Measurements from ENCODE around the gene C6orf132. TPM values are rescaled to one million over a fixed set of nuclear protein-coding genes. Genes with fewer than 3 reads are reported as not detected.
A peak's percentile ranks its signal among the peaks of the same experiment; 100 is the strongest.
"Not testable (repeated sequence)": the region's sequence is repeated elsewhere in the genome, so short reads cannot be mapped to it uniquely, and the experiment has no call there.

The C6orf132 gene
- polyA plus RNA-seq, 1 donor from 2014 or later, result not detected

- not testable (repeated sequence) for H3K36me3 Mint-ChIP-seq, H3K4me3 Mint-ChIP-seq, H3K4me1 Mint-ChIP-seq, H3K27me3 Mint-ChIP-seq, H3K27ac Mint-ChIP-seq, H3K9me3 Mint-ChIP-seq
These were observed 10.3 kb upstream of the C6orf132 start for GRCh38 chr6:42152528-42153213.

DNA sequence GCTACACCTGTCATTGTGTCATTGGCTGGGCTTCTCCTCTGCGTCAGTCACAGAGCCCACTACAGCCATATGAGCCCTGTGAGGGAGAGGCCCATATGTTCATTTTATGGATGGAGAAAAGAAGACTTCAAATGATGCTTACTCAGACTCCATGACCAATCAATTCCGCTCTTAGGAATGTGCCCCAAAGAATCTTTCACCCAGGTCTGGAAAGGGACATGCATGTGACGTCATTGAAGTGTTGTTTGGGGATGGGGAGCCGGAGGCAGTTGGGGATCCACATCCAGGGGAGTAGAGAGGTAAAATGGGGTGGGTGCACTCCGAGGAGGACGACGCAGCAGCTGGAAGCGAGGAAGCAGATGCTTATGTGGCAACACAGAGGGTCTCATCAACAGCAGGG, 9.6 kb upstream of the C6orf132 start:
- no peak overlapping the region for H3K4me3 Mint-ChIP-seq
- H3K27ac Mint-ChIP-seq, result no peak overlapping the region
- H3K9me3 Mint-ChIP-seq, result no peaks in the 10 kb centered on the region
- no peaks in the 10 kb centered on the region for H3K36me3 Mint-ChIP-seq
- H3K27me3 Mint-ChIP-seq, result peaks cover 6% of the 10 kb centered on the region
- no peaks in the 10 kb centered on the region for H3K4me1 Mint-ChIP-seq

- Mint-ChIP-seq H3K9me3 (no peaks in the 10 kb centered on the region), H3K36me3 (no peaks in the 10 kb centered on the region), H3K27me3 (peaks cover 9% of the 10 kb centered on the region), H3K27ac (no peak overlapping the region), H3K4me1 (no peaks in the 10 kb centered on the region), H3K4me3 (no peak overlapping the region)
These were observed 7.8 kb upstream of the C6orf132 start for GRCh38 chr6:42150254-42150653.

GRCh38 chr6:42148058-42148457, 5.6 kb upstream of the C6orf132 start:
- no peak overlapping the region for H3K27ac Mint-ChIP-seq
- H3K27me3 Mint-ChIP-seq, result peaks cover 22% of the 10 kb centered on the region
- no peaks in the 10 kb centered on the region for H3K9me3 Mint-ChIP-seq
- no peaks in the 10 kb centered on the region for H3K4me1 Mint-ChIP-seq
- H3K4me3 Mint-ChIP-seq, result no peak overlapping the region
- no peaks in the 10 kb centered on the region for H3K36me3 Mint-ChIP-seq

DNA sequence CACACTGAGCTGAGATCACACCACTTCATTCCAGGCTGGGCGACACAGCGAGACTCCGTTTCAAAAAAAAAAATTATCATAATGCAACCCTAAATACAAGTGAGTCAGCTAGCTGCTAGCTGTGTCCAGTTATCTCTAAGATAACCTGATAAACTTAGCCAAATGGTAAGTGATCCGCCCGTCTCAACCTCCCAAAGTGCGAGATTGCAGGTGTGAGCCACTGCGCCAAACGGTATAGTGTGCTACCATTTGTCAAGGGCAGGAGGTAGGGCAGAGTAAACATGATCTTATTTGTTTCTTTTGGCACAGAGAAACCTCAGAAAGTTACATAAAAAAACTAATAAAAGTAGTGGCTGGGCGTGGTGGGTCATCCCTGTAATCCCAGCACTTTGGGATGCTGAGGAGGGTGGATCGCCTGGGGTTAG, 4.7 kb upstream of the C6orf132 start:
- H3K4me3 Mint-ChIP-seq, result no peak overlapping the region
- H3K36me3 Mint-ChIP-seq, result no peaks in the 10 kb centered on the region
- no peak overlapping the region for H3K27ac Mint-ChIP-seq
- peaks cover 0 to 3% (median 2%) of the 10 kb centered on the region in 3 donors for H3K4me1 Mint-ChIP-seq
- peaks cover 27% of the 10 kb centered on the region for H3K27me3 Mint-ChIP-seq
- no peaks in the 10 kb centered on the region for H3K9me3 Mint-ChIP-seq

GRCh38 chr6:42141603-42142117, 760 bp downstream of the C6orf132 start:
- no peaks in the 10 kb centered on the region for H3K36me3 Mint-ChIP-seq
- H3K27ac Mint-ChIP-seq, result no peak overlapping the region
- peaks cover 29% of the 10 kb centered on the region for H3K27me3 Mint-ChIP-seq
- peaks cover 0 to 1% (median 0%) of the 10 kb centered on the region in 3 donors for H3K9me3 Mint-ChIP-seq
- H3K4me3 Mint-ChIP-seq, result peak overlapping the region in 2 of 4 donors; percentile 23 to 37
- H3K4me1 Mint-ChIP-seq, result peaks cover 9 to 18% (median 16%) of the 10 kb centered on the region in 3 donors

- Mint-ChIP-seq H3K4me1 (peaks cover 15 to 22% (median 20%) of the 10 kb centered on the region in 3 donors), H3K9me3 (peaks cover 0 to 1% (median 0%) of the 10 kb centered on the region in 3 donors), H3K4me3 (peak overlapping the region in 2 of 4 donors; percentile 21 to 37), H3K27ac (no peak overlapping the region), H3K27me3 (peaks cover 29% of the 10 kb centered on the region), H3K36me3 (no peaks in the 10 kb centered on the region)
These were observed 1.4 kb downstream of the C6orf132 start for GRCh38 chr6:42140756-42141602.

DNA sequence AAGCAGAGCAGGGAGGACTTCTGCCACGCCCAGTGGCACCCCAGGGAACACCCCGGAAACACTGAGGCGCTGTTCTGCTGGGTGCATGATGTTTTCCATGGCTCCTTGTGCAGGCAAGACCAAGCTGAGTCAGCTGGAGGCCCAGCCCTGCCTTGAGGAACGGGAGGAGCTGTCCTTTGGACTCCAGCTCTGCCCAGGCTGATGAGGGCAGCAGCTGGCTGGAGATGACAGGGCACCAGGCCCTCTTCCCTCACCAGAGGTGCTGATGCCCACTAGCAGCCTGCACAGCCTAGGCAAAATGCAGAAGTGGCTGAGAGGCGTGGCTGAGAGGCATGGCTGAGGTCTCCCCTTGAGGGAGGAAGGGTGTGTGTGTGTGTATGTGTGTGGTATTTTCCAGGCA, 2.4 kb downstream of the C6orf132 start:
- H3K9me3 Mint-ChIP-seq, result peaks cover 0 to 1% (median 0%) of the 10 kb centered on the region in 3 donors
- H3K27me3 Mint-ChIP-seq, result peaks cover 25% of the 10 kb centered on the region
- peaks cover 15 to 22% (median 20%) of the 10 kb centered on the region in 3 donors for H3K4me1 Mint-ChIP-seq
- H3K27ac Mint-ChIP-seq, result peak overlapping the region in 1 of 3 donors; percentile 19
- no peak overlapping the region for H3K4me3 Mint-ChIP-seq
- no peaks in the 10 kb centered on the region for H3K36me3 Mint-ChIP-seq

DNA sequence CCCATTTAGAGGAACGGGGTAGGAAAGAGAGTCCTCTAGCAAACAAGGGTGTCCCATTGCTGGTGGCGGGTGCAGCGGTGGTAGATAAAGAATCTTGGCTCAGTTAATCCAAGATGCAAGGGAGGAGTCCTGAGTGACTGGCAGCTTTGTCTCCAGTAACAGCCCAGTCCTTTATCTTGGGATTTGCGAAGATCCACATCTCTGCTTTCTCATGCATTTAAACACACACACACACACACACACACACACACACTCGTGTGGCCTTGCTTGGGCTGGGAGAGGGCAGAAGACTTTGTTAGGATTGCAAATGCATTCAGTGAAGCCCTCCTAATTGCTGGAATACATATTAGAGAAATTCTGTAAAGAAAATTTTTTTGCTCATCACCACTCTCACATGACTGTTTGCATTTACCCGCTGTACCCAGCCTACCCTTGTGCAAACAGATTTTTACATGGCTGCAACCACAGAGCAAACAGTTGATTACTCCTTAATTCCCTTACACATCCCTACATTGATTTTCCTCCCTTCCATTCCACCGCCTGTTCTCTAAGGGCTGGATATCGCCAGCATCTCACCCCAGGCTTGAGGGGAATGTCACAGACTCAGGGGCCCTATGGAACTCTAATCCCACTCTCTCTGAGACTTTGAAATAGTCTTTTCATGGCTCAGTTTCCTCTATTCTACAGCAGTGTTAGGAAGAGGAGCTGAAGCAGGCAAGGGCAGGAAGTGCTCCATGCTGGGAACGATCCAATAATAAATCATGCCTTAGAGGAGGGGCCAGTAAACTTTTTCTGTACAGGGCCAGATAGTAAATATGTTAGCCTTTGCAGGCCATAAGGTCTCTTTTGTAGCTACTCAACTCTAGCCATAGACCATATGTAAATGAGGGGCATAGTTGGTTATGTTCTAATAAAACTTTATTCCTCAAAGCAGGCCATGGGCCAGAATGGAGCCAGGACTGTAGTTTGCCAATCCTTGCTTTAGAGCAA, 3.5 kb downstream of the C6orf132 start:
- peaks cover 0 to 1% (median 0%) of the 10 kb centered on the region in 3 donors for H3K9me3 Mint-ChIP-seq
- peaks cover 21% of the 10 kb centered on the region for H3K27me3 Mint-ChIP-seq
- H3K4me1 Mint-ChIP-seq, result peaks cover 15 to 22% (median 22%) of the 10 kb centered on the region in 3 donors
- peak overlapping the region in 1 of 4 donors; percentile 22 for H3K4me3 Mint-ChIP-seq
- no peaks in the 10 kb centered on the region for H3K36me3 Mint-ChIP-seq
- peak overlapping the region in 1 of 3 donors; percentile 19 for H3K27ac Mint-ChIP-seq

GRCh38 chr6:42138190-42138589, 4.2 kb downstream of the C6orf132 start:
- Mint-ChIP-seq H3K27me3 (peaks cover 14% of the 10 kb centered on the region), H3K4me3 (no peak overlapping the region), H3K36me3 (no peaks in the 10 kb centered on the region), H3K27ac (no peak overlapping the region), H3K9me3 (peaks cover 0 to 1% (median 0%) of the 10 kb centered on the region in 3 donors), H3K4me1 (peaks cover 15 to 22% (median 22%) of the 10 kb centered on the region in 3 donors)

GRCh38 chr6:42137194-42137753, 5.1 kb downstream of the C6orf132 start:
- no peak overlapping the region for H3K27ac Mint-ChIP-seq
- H3K27me3 Mint-ChIP-seq, result peaks cover 9% of the 10 kb centered on the region
- peaks cover 15 to 20% (median 19%) of the 10 kb centered on the region in 3 donors for H3K4me1 Mint-ChIP-seq
- no peaks in the 10 kb centered on the region for H3K36me3 Mint-ChIP-seq
- H3K4me3 Mint-ChIP-seq, result peak overlapping the region in 1 of 4 donors; percentile 92
- H3K9me3 Mint-ChIP-seq, result peaks cover 0 to 1% (median 0%) of the 10 kb centered on the region in 3 donors

GRCh38 chr6:42136508-42137193, 5.8 kb downstream of the C6orf132 start:
- peaks cover 0 to 1% (median 0%) of the 10 kb centered on the region in 3 donors for H3K9me3 Mint-ChIP-seq
- peak overlapping the region in 3 of 4 donors; percentile 51 to 92 (median 77) for H3K4me3 Mint-ChIP-seq
- peaks cover 15 to 20% (median 19%) of the 10 kb centered on the region in 3 donors for H3K4me1 Mint-ChIP-seq
- peak overlapping the region in 1 of 3 donors; percentile 93 for H3K27ac Mint-ChIP-seq
- H3K27me3 Mint-ChIP-seq, result peaks cover 9% of the 10 kb centered on the region
- H3K36me3 Mint-ChIP-seq, result no peaks in the 10 kb centered on the region

DNA sequence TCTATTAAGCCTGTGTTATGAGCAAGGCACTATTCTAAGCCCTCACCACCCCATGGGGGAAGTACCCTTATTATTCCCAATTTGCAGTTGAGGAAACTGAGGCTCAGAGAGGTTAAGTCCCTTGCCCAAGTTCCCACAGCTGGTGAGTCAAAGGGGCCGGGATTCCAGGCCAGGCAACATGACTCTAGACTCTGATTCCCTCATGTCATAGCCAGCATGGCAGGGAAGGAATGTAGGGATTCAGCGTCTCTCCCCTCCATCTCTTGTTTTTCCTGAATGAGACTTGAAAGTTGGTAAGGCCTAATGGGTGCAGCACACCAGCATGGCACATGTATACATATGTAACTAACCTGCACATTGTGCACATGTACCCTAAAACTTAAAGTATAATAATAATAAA, 6.7 kb downstream of the C6orf132 start:
- H3K9me3 Mint-ChIP-seq, result no peaks in the 10 kb centered on the region
- H3K27ac Mint-ChIP-seq, result no peak overlapping the region

More for the DNA sequence above, 6.7 kb downstream of the C6orf132 start:
- Mint-ChIP-seq H3K36me3 (no peaks in the 10 kb centered on the region), H3K4me3 (no peak overlapping the region), H3K27me3 (no peaks in the 10 kb centered on the region), H3K4me1 (peaks cover 14 to 20% (median 19%) of the 10 kb centered on the region in 3 donors)
